Measurements from ENCODE around the gene FGFBP2. TPM values are rescaled to one million over a fixed set of nuclear protein-coding genes. Genes with fewer than 3 reads are reported as not detected.

The FGFBP2 gene
- total and polyA plus RNA-seq, 2 donors (not counting 1 experiment from before 2014, with no cell fraction given) = 0.59 to 0.82 TPM

DNA sequence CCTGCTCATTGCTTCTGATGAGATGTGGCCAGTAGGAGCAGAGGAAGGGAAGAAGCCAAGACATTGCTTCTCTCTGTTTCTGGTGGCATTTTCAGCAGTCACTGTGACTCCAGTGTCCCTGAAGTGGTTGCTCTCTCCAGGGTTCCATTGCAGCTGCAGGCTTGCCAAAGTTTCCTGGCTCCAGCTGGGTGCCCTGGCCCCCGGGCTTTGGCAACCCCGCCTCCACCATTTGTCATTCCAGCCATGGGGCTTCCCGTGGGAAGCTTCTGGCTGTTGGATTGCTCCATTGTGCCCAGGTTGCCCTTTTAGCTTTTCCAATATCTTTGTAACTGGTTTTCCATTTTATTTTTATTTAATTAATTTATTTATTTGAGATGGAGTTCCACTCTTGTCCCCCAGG lies 37.1 kb downstream of the FGFBP2 start:
- no peak overlapping the region for H3K4me3 ChIP-seq (ENCODE audit: control extremely low read depth in 1 of 5, extremely low read depth in 1 of 5, insufficient read depth in 1 of 5, low read depth in 2 of 5, low read length in 4 of 5)
- no peaks in the 10 kb centered on the region for H3K9me3 ChIP-seq (ENCODE audit: control extremely low read depth in 1 of 3, control insufficient read depth in 2 of 3, insufficient read depth in 1 of 3, low read length in 2 of 3)
- no peak overlapping the region for H3K27ac Mint-ChIP-seq
- H3K4me3 Mint-ChIP-seq = no peak overlapping the region
- peaks cover 0 to 8% of the 10 kb centered on the region in 2 donors for H3K4me1 ChIP-seq (ENCODE audit: control insufficient read depth in 2 of 2, insufficient read depth in 2 of 2, low read length in 2 of 2)
- no peaks in the 10 kb centered on the region for H3K36me3 ChIP-seq (replicated peaks in 1 of 2; ENCODE audit: control extremely low read depth in 1 of 2, control insufficient read depth in 1 of 2, extremely low read depth in 1 of 2, insufficient read depth in 2 of 2, low read length in 1 of 2)
- ChIA-PET POLR2A (no interaction called here), CTCF (no interaction called here)
- no peaks in the 10 kb centered on the region for H4K20me1 ChIP-seq (ENCODE audit: control insufficient read depth, insufficient read depth, low read length, poor library complexity, severe bottlenecking)
- no peaks in the 10 kb centered on the region for H3K27me3 Mint-ChIP-seq
- no peak overlapping the region for H2AFZ ChIP-seq (ENCODE audit: insufficient read depth, low read depth, low read length, poor library complexity, severe bottlenecking)
- no peaks in the 10 kb centered on the region for H3K9me3 Mint-ChIP-seq (ENCODE audit: insufficient read depth)
- no peak overlapping the region for H3K9ac ChIP-seq (ENCODE audit: low read length)
- ATAC-seq (ENCODE audit: low read depth) (no peak), DNase-seq (no peak)
- intact Hi-C loops (cut with micrococcal nuclease) = no loop called here
- peaks cover 11% of the 10 kb centered on the region for H3K4me1 Mint-ChIP-seq
- TF ChIP-seq, protein P1, sequence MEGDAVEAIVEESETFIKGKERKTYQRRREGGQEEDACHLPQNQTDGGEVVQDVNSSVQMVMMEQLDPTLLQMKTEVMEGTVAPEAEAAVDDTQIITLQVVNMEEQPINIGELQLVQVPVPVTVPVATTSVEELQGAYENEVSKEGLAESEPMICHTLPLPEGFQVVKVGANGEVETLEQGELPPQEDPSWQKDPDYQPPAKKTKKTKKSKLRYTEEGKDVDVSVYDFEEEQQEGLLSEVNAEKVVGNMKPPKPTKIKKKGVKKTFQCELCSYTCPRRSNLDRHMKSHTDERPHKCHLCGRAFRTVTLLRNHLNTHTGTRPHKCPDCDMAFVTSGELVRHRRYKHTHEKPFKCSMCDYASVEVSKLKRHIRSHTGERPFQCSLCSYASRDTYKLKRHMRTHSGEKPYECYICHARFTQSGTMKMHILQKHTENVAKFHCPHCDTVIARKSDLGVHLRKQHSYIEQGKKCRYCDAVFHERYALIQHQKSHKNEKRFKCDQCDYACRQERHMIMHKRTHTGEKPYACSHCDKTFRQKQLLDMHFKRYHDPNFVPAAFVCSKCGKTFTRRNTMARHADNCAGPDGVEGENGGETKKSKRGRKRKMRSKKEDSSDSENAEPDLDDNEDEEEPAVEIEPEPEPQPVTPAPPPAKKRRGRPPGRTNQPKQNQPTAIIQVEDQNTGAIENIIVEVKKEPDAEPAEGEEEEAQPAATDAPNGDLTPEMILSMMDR (IDR thresholded peaks at IDR 0.05) = no peak
- no peak for TF ChIP-seq EZH2 (IDR thresholded peaks at IDR 0.05; ENCODE audit: borderline replicate concordance, insufficient read depth, low read depth, low read length, poor library complexity, severe bottlenecking)
- H3K27ac ChIP-seq (ENCODE audit: low read length in 2 of 2) = no peak overlapping the region
- 91% methylated on average over 2 of the region's 3 CpGs for WGBS (ENCODE audit: insufficient coverage)
- no peak overlapping the region for H3K4me2 ChIP-seq (replicated peaks; ENCODE audit: low read depth, low read length, poor library complexity, severe bottlenecking)
- no peaks in the 10 kb centered on the region for H3K27me3 ChIP-seq (replicated peaks in 1 of 4; ENCODE audit: control extremely low read depth in 1 of 4, control insufficient read depth in 3 of 4, insufficient read depth in 4 of 4, low read length in 3 of 4)
- H3K79me2 ChIP-seq (ENCODE audit: control insufficient read depth, insufficient read depth, low read length) = no peaks in the 10 kb centered on the region

DNA sequence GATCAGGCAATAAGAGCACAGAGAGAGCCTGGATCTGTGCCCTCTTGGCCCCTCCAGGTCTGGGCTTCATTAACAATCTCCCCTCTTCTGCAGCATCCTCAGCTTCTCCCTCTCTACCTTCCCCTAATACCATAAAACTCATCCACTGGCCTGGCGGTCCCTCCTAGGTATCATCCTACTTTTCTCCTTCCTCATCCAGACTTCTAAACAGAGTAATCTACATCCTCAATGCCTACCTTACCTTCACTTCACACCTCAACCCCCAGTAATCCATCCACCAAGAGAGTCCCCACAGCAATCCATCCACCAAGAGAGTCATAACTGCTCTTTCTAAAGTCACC lies 41.4 kb downstream of the FGFBP2 start:
- H4K20me1 ChIP-seq (ENCODE audit: control insufficient read depth, insufficient read depth, low read length, poor library complexity, severe bottlenecking) = no peaks in the 10 kb centered on the region
- ATAC-seq (ENCODE audit: low read depth) = no peak
- DNase-seq = no peak
- H3K9ac ChIP-seq (ENCODE audit: low read length) = no peak overlapping the region
- Mint-ChIP-seq H3K27ac (no peak overlapping the region), H3K27me3 (peaks cover 5% of the 10 kb centered on the region), H3K4me1 (no peaks in the 10 kb centered on the region), H3K4me3 (no peak overlapping the region), H3K9me3 (ENCODE audit: insufficient read depth) (no peaks in the 10 kb centered on the region)
- CTCF ChIA-PET = no interaction called here
- no peak overlapping the region for H3K4me2 ChIP-seq (replicated peaks; ENCODE audit: low read depth, low read length, poor library complexity, severe bottlenecking)
- no peak overlapping the region for H3K4me3 ChIP-seq (ENCODE audit: control extremely low read depth in 1 of 5, extremely low read depth in 1 of 5, insufficient read depth in 1 of 5, low read depth in 2 of 5, low read length in 4 of 5)
- H3K4me1 ChIP-seq (ENCODE audit: control insufficient read depth in 2 of 2, insufficient read depth in 2 of 2, low read length in 2 of 2) = no peaks in the 10 kb centered on the region
- no peaks in the 10 kb centered on the region for H3K27me3 ChIP-seq (replicated peaks in 1 of 4; ENCODE audit: control extremely low read depth in 1 of 4, control insufficient read depth in 3 of 4, insufficient read depth in 4 of 4, low read length in 3 of 4)
- H3K9me3 ChIP-seq (ENCODE audit: control extremely low read depth in 1 of 3, control insufficient read depth in 2 of 3, insufficient read depth in 1 of 3, low read length in 2 of 3) = no peaks in the 10 kb centered on the region
- H3K79me2 ChIP-seq (ENCODE audit: control insufficient read depth, insufficient read depth, low read length) = no peaks in the 10 kb centered on the region
- POLR2A ChIA-PET = no interaction called here
- H3K36me3 ChIP-seq (replicated peaks in 1 of 2; ENCODE audit: control extremely low read depth in 1 of 2, control insufficient read depth in 1 of 2, extremely low read depth in 1 of 2, insufficient read depth in 2 of 2, low read length in 1 of 2) = no peaks in the 10 kb centered on the region
- 100% methylated on average over 1 of the region's 1 CpG for WGBS (ENCODE audit: insufficient coverage)
- intact Hi-C loops (cut with micrococcal nuclease) = no loop called here
- H3K27ac ChIP-seq (ENCODE audit: low read length in 2 of 2) = no peak overlapping the region
- no peak overlapping the region for H2AFZ ChIP-seq (ENCODE audit: insufficient read depth, low read depth, low read length, poor library complexity, severe bottlenecking)
- TF ChIP-seq EZH2 (IDR thresholded peaks at IDR 0.05; ENCODE audit: borderline replicate concordance, insufficient read depth, low read depth, low read length, poor library complexity, severe bottlenecking) = no peak
- TF ChIP-seq, protein P1 (IDR thresholded peaks at IDR 0.05) = no peak
